Frontal cortex (tissue), 4 donors: ENCODE measurements around the gene LHX5. TPM values are rescaled to one million over a fixed set of nuclear protein-coding genes. Genes with fewer than 3 reads are reported as not detected.

Experiments used
- DNase-seq, 2 donors: peaks; one replicate each; pipeline ENCODE4 v3.0.0; 2012; ENCODE audit warnings: low spot score in 2 of 2
- FAIRE-seq: peaks from 2 replicates; lab custom pipeline; 2012; peaks lifted over from hg19 to GRCh38; lab: Jason Lieb, UNC
- total RNA-seq: library from RNA; depleted of rRNA; stranded (reverse); fragments of >200 nt; gene quantifications from one replicate; pipeline ENCODE4 v1.2.3, GENCODE V29; 2014
- donor health status: control.
- donor health status: control.
- donor health status: control.

LHX5 gene
- total RNA-seq, 1 donor from 2014 or later, result 0.41 TPM

DNA sequence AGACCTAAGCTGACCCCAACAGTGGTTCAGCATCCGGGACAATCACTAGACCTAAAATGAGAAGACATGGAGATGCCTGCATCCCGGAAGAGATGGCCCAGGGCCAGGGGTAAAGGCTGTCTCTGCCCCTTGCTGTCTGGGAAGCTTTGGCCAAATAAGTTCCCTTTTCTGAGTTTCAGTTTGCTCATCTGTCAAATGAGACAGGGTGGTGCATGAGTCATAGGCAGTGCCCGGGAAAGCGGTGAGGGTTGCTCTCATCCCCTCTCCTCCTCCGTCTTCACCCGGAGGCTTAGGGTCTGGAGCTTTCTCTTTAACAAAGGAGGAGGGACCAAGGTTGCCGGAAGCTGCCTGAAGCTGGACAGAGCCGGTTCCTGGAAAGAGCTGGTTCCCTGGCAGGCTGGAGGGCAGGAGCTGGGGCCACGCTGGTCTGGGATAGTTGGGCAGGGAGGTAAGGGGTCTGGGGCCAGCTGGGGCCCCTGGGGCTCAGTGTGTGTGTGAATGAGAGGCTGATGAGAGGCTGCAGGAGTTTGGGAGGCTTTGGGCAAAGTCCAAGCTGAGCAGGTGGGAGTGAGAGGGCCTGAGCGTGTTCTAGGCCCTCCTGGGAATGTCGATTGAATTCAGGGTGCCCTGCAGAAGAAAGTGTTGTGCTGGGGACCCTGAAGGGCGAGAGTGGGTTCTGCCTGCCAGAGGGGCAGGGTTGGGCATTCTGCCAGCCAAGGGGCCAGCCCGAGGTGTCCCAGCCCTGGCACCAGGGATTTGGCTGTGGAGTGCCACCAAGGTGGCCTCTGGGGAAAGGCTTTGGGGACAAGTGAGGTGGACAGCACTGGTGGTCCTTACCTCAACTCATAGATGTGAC lies 49.4 kb downstream of the LHX5 start, which contains the start of gene SDSL:
Gene SDSL (plus strand): TSS at position 351 of the 856 bp plus-strand sequence. CDS start 5,603 bp downstream, outside the sequence.
- FAIRE-seq, result no peak
- DNase-seq, result peak in 1 of 2 donors; percentile 66

DNA sequence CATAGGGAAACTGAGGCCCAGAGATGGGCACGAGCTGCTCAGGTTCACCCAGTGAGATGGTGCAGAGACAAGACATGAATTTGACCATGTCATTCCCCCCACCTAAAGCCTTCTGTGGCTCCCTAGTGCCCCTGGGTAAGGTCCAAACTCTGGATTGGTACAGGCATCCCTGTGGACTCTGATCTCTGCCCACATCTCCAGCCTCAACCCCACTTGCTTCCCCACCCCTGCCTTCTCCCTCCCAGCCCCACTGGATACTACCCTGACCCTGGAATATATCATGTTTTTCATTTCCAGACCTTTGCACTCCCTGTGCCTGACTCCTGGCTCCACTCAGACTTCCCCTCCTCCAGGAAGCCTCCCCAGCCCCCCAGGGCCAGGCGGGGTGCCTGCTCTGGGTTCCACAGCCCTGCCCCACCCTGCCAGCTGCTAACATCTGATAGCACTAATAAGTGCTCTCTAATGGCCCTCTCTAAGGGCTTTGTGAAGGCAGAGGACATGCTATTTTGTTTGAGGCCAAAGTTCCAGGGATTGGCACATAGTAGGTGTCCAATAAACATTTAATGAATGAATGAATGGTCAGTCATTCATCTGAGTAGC lies 50.6 kb downstream of the LHX5 start:
- no peak for FAIRE-seq
- DNase-seq, result no peak

DNA sequence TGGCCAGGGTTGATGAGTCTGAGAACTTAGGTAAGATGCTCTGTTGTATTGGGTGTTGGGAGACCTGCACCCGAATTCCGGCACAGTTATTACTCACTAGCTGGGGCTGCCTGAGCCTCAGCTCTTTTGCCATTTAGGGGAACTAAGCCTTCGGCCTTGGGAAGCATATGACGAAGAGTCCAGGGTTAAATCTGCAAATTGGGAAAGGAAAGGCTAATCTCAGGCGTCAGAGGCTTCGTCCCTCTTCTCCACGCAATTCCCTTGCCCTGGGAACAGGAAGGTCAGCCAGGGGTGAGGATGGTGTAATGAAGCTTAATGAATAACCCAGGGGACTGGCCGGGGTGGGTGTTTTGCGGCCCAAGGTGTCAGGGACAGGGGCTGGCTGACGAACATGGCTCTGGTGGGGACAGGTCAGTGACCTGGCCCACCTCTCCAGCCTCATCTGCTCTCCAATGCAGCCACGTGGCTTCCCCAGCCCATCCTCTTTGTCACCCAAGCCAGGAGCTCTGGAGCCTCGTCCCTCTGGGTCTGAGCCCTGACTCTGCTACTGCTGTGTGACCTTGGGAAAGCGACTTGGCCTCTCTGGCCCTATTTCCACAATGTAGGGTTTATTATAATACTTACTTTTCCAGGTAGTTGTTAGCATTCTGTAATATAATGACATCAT lies 53.3 kb downstream of the LHX5 start:
- DNase-seq (no peak), FAIRE-seq (no peak)

GRCh38 chr12:113416091-113416754 lies 55.4 kb downstream of the LHX5 start:
- FAIRE-seq, result no peak
- DNase-seq, result no peak

- no peak for FAIRE-seq
These were observed 57.1 kb downstream of the LHX5 start for GRCh38 chr12:113414519-113415038.

DNA sequence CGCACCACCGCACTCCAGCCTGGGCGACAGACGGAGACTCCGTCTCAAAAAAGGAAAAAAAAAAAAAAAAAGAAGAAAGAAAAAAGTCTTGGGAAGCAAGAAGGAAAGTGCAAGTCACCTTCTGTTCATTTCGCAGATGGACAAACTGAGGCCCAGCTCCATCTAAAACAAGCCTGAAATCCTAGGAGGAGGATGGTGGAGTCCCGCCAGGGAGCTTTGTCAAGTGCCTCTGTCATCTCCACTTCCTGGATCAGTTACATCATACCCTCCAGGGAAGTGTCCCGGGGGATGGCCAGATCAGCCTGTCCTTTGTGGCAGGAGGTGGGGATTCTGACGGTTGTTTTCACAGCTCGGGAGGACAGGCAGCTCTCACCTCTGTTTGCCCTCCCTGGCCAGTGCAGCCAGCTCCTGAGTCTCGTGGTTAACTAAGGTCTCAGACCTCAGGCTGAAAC lies 58.2 kb downstream of the LHX5 start:
- DNase-seq (no peak), FAIRE-seq (no peak)

More at GRCh38 chr12:113414519-113415038, 57.1 kb downstream of the LHX5 start:
- no peak for DNase-seq

Other genes with a start within 250 kb of the LHX5 start
- gene SLC8B1, start 136.8 kb downstream of the LHX5 start, total RNA-seq, result 2.9 TPM
- 5.7 TPM for gene PLBD2, start 113.3 kb downstream of the LHX5 start, total RNA-seq
- not detected for gene SDS, start 68.0 kb downstream of the LHX5 start, total RNA-seq
- 0.82 TPM for gene SDSL, start 49.5 kb downstream of the LHX5 start, total RNA-seq